ENCODE measurements around the gene SRP68. TPM values are rescaled to one million over a fixed set of nuclear protein-coding genes. Genes with fewer than 3 reads are reported as not detected.

The SRP68 gene
- total and polyA plus RNA-seq, 2 of the 8 experiments (the other 6 are each of a cell fraction or from before 2014, with no cell fraction given): 57.7 to 83.5 TPM

GRCh38 chr17:76049836-76050537 lies 22.3 kb downstream of the SRP68 start (continued):
- TF ChIP-seq SIN3A (conservative IDR thresholded peaks at IDR 0.05 in 1 of 2, IDR thresholded peaks at IDR 0.05 in 1 of 2; ENCODE audit: low read depth in 1 of 2, low read length in 2 of 2) (no peak), CBX5 (IDR thresholded peaks at IDR 0.05; ENCODE audit: low read depth, low read length) (no peak), KDM5A (IDR thresholded peaks at IDR 0.05; ENCODE audit: low read length) (no peak), KDM4A (IDR thresholded peaks at IDR 0.05; ENCODE audit: low read depth, low read length, severe bottlenecking) (no peak), CTBP2 (IDR thresholded peaks at IDR 0.05; ENCODE audit: borderline replicate concordance, insufficient read depth, insufficient read length, low read length) (no peak), POLR2AphosphoS5 (IDR thresholded peaks at IDR 0.05; ENCODE audit: low read depth, low read length) (no peak), FOSL1 (IDR thresholded peaks at IDR 0.05; ENCODE audit: insufficient read depth, low read depth, low read length) (no peak)

Measured in H1 (cell line).